NCI-H748 (cell line): ENCODE data around the gene SLC2A8.

Experiments
- DNase-seq: peaks from one replicate; lab custom pipeline; 2025; ENCODE audit not compliant: unreplicated experiment; lab: John Stamatoyannopoulos, UW

The SLC2A8 gene, protein sequence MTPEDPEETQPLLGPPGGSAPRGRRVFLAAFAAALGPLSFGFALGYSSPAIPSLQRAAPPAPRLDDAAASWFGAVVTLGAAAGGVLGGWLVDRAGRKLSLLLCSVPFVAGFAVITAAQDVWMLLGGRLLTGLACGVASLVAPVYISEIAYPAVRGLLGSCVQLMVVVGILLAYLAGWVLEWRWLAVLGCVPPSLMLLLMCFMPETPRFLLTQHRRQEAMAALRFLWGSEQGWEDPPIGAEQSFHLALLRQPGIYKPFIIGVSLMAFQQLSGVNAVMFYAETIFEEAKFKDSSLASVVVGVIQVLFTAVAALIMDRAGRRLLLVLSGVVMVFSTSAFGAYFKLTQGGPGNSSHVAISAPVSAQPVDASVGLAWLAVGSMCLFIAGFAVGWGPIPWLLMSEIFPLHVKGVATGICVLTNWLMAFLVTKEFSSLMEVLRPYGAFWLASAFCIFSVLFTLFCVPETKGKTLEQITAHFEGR

GRCh38 chr9:127396808-127397645 is at the start of gene SLC2A8:
SLC2A8 (plus strand) TSS chr9:127397169; CDS start chr9:127397231, 62 bp downstream.
- DNase-seq, result peak; percentile 100

- DNase-seq, result no peak
These were observed 48.9 kb upstream of the SLC2A8 start for GRCh38 chr9:127347831-127348776.

DNA sequence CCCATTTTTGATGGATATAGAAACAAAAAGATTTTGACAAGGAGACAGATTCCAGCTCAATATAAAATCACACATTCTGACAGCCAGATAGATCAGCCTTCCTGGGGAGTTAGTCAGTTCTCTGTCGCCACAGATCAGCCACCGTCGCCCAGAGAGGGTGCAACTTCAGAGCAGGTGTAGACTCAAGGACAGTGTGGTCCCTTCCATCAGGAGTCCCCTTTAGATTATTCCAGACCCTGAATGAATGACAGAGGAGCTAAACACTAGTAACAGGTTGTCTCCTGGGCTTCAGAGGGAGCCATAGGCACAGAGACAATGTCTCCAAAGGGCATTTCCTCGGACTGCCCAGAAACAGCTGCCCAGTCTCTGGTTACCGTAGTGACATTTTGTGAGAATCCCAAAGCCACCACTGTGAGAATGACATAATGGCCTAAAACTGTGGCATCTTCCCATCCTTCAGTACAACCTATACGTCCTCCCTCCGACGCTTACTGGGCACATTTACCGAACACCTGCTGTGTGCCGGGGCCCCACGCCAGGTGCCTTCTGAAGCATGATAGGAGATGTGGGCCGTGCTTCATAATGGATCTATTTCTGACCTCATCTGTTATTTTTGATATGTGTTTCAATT is 47.4 kb upstream of the SLC2A8 start:
- peak; percentile 9 for DNase-seq

- DNase-seq, result peak; percentile 63
These were observed 45.5 kb upstream of the SLC2A8 start for GRCh38 chr9:127351182-127352166.

GRCh38 chr9:127353882-127354281 is 43.1 kb upstream of the SLC2A8 start:
- DNase-seq, result no peak

DNA sequence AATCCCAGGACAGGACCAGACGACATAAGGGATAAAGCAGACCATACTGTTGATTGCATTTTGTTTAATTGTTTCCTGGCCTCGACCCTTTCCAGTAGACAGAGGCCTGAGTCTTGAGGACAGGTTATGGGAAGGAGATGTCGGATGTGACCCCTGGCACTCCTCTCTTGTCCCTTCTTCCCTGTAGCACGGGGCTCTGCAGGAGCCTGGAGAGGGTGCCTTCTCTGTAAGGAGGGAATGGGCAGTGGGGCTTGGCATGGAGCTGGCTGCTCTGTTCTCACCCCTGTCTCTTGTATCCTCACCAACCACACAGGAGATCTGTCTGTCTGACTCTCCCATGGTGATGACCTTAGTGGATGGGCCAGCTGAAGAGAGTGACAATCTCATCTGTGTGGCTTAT is 40.1 kb upstream of the SLC2A8 start:
- DNase-seq, result no peak

DNA sequence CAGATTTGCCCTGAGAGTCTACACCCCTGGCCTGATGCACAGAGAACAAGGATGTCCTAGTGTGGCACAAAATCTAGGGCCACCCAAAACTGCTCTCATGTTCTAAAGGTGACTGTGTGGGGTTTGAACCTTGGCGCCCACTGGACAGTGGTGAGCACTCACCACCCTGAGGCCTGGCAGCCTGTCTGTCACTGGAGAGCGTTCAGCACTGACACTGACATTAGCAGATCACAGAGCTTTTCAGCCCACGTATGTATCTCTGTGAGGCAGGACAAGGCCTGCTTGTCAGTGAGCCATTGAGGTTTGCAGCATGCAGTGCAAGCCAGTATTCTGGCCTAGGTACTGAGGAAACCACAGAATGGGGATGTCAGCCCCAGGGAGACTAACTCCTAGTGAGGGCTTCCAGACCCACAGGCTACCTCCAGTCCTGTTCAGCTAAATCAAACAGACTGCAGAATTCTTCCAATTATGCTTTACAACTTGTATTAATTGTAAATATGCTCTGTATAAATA is 38.9 kb upstream of the SLC2A8 start:
- DNase-seq, result no peak

DNA sequence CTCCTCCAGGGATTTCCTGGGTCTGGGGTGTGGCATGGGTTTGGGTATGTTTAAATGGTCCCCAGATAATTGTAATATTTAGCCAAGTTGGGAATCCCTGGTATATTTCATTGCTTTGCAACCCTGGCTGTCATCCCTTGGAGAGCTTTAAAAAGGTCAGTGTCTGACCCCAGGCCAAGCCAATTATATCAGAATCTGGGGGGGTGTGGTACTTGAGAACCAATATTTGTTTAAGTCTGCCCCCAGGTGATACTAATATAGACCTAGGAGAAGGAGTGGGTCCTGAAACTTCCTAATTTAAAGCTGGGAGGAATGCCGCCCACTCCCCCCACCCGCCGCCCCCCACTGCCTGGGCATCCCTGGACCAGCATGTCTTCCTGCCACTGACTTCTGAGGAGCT is 38.2 kb upstream of the SLC2A8 start:
- no peak for DNase-seq

- no peak for DNase-seq
These were observed 36.7 kb upstream of the SLC2A8 start for GRCh38 chr9:127360250-127360649.

GRCh38 chr9:127360829-127361228 is 36.1 kb upstream of the SLC2A8 start:
- no peak for DNase-seq

DNA sequence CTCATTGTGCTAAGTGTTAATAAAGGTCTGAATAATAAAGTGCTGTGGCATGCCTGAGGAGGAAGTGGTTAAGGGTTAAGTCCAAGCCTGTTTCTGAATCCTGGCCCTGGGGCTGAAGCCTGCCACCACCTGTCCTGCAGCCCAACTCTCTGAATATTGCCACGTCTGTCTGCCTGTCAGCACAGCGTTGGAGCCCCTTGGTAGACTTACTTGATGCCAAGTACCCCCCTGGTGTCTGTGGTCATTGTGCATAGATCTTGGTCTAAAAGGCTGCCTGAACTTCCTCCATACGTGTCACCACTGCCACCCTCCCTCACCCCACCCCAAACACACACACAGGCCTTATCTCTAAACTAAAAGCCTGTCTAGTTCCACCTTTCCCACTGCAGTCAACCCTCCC is 35.4 kb upstream of the SLC2A8 start:
- no peak for DNase-seq

DNA sequence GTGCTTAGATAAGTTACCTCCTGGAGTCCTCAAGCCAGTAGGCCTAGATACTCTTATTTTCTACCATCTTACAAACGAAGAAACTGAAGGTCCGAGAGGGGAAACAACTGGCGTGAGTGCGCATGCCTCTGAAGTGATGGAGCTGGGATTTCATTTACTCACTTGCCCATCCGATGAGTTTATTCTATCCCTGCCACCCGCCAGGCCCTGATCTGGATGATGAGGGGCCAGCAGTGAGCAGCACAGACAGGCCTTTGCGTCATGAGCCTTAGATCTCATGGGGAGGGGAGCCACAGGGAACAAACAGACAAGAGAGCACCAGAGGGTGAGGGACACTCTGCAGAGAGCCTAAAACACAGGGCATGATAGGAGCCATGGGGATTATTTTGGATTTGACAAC is 34.1 kb upstream of the SLC2A8 start:
- DNase-seq, result no peak

DNA sequence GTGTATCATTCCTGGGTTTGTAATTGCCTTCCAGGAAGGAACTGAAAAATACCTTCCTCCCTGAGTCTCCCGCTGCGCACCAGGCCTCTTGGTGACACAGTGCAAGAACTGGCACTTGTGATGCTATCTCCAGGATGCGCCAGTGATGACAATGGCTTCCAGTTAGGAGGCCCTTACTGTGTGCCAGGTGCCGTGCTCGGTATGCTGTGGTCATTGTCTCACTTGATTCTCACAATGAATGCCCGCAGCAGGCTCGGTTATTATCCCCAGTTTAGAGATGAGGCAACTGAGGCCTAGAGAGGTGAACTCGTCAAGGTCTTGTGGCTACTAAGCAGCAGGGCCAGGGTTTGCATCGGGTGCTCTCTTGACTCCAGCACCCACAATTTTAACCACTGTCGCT is 31.5 kb upstream of the SLC2A8 start:
- no peak for DNase-seq

DNA sequence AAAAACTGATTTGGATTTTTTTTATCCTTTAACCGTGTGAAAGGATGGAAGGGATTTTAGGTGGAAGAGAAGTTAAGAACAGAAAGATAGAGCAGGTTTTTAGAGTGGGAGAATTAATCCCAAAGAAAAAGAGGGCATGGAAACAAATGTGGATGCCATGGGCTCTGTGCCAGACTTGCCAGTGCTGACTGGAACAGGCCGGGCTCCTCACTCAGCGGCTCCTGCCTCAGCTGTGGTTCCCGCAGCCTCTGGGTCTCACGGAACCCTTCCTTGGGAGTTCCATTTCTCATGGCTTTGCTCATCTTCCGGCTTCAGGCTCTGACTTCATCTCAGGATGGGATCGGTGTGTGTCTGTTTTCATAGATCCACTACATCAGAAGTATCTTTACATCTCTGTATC is 30.4 kb upstream of the SLC2A8 start:
- no peak for DNase-seq

DNA sequence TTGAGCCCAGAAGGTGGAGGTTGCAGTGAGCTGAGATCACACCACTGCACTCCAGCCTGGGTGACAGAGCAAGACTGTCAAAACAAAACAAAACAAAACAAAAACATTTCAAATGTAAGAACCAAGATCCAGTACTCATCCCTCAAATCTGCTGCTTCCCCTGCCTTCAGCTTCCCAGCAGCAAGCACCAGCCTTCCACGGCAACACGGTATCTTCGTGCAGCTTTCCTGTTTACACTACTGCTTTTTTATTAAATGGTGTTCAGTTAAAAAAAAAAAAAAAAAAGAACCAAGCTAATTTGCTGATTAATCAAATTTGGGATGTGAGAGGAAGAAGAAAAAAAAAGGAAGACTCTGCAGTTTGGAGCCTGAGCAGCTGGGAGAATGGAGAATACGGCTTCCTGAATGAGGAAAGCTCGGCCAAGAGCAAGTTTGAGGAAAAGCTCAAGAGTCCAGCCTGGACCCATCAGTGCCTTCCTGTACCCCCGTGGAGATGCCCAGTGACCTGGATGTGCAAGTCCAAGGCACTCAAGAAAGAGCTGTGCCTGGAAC is 28.0 kb upstream of the SLC2A8 start:
- no peak for DNase-seq

GRCh38 chr9:127369428-127369827 is 27.5 kb upstream of the SLC2A8 start:
- no peak for DNase-seq

DNA sequence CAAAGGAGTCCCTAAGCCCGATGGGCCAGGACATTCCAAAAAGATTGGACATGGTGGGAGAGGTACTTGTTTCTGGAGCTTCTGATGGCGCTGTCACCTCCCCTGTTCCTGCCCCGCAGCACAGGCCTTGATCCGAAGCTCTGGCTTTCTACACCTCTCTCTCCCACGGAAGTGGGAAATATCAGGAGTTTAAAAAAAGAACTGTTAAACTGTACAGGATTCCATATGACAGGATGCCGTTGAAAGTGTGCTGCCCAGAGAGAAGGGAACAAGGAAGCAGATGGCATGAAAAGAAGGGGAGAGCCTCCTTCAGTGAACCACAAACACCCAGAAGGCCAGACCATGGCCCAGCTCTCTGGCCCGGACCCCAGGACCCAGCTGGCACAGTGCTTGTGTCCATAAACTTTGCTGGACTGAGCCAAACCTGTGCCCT is 26.8 kb upstream of the SLC2A8 start:
- no peak for DNase-seq
